ENCODE results near the gene ASCC2.

Gene ASCC2

GRCh38 chr22:29784451-29785361, 53.4 kb downstream of the ASCC2 start:
- no peak for DNase-seq (ENCODE audit: low read depth)

- DNase-seq (ENCODE audit: low read depth) = no peak
Measured at GRCh38 chr22:29782061-29782845, 55.8 kb downstream of the ASCC2 start.

- no peak for DNase-seq (ENCODE audit: low read depth)
Measured at GRCh38 chr22:29780748-29781676, 57.1 kb downstream of the ASCC2 start.

GRCh38 chr22:29780220-29780619, 57.9 kb downstream of the ASCC2 start:
- DNase-seq (ENCODE audit: low read depth) = no peak

GRCh38 chr22:29773233-29773632, 64.8 kb downstream of the ASCC2 start:
- DNase-seq (ENCODE audit: low read depth) = no peak

- DNase-seq (ENCODE audit: low read depth) = no peak
Measured at GRCh38 chr22:29772170-29772641, 65.9 kb downstream of the ASCC2 start.

- DNase-seq (ENCODE audit: low read depth) = no peak
Measured at GRCh38 chr22:29769723-29770321, 68.3 kb downstream of the ASCC2 start.

GRCh38 chr22:29768052-29768693, 69.9 kb downstream of the ASCC2 start:
- DNase-seq (ENCODE audit: low read depth) = no peak

- peak; percentile 64 for DNase-seq (ENCODE audit: low read depth)
Measured at GRCh38 chr22:29767171-29768051, 70.7 kb downstream of the ASCC2 start, which contains the start of gene UQCR10. Gene UQCR10, plus strand, starts transcription at chr22:29767369. Its CDS starts 30 bp downstream, at chr22:29767399.

GRCh38 chr22:29766632-29767170, 71.4 kb downstream of the ASCC2 start, which contains the start of gene ZMAT5:
Gene ZMAT5, minus strand, starts transcription at chr22:29767007. Its CDS starts 18,463 bp downstream, at chr22:29748544.
- DNase-seq (ENCODE audit: low read depth) = peak; percentile 95

GRCh38 chr22:29765905-29766631, 72.0 kb downstream of the ASCC2 start:
- no peak for DNase-seq (ENCODE audit: low read depth)

GRCh38 chr22:29762263-29762662, 75.8 kb downstream of the ASCC2 start:
- no peak for DNase-seq (ENCODE audit: low read depth)

- no peak for DNase-seq (ENCODE audit: low read depth)
Measured at GRCh38 chr22:29758959-29759358, 79.1 kb downstream of the ASCC2 start.

- no peak for DNase-seq (ENCODE audit: low read depth)
Measured at GRCh38 chr22:29758068-29758622, 79.9 kb downstream of the ASCC2 start.

- no peak for DNase-seq (ENCODE audit: low read depth)
Measured at GRCh38 chr22:29757096-29757495, 81.0 kb downstream of the ASCC2 start.

GRCh38 chr22:29756341-29756740, 81.7 kb downstream of the ASCC2 start:
- DNase-seq (ENCODE audit: low read depth) = no peak

- no peak for DNase-seq (ENCODE audit: low read depth)
Measured at GRCh38 chr22:29755889-29756288, 82.2 kb downstream of the ASCC2 start.

All from CMK (cell line).